Lower leg skin (tissue), 3 donors: Measurements from ENCODE around the gene SLC49A3.

Experiments used
- POLR2A ChIP-seq, 2 donors: fragments of 450-650 bp; IDR thresholded peaks; one replicate each; pipeline ENCODE4 v1.6.1; 2016 to 2017; ENCODE audit warnings: antibody characterized with exemption in 2 of 2, mild to moderate bottlenecking in 1 of 2, moderate library complexity in 1 of 2
- TF ChIP-seq, protein P1 (sequence below), 3 donors: fragments of 450-650 bp; IDR thresholded peaks; one replicate each; pipeline ENCODE4 v1.5.1; 2016; ENCODE audit warnings: antibody characterized with exemption in 3 of 3, mild to moderate bottlenecking in 3 of 3, moderate library complexity in 2 of 3

DNA sequence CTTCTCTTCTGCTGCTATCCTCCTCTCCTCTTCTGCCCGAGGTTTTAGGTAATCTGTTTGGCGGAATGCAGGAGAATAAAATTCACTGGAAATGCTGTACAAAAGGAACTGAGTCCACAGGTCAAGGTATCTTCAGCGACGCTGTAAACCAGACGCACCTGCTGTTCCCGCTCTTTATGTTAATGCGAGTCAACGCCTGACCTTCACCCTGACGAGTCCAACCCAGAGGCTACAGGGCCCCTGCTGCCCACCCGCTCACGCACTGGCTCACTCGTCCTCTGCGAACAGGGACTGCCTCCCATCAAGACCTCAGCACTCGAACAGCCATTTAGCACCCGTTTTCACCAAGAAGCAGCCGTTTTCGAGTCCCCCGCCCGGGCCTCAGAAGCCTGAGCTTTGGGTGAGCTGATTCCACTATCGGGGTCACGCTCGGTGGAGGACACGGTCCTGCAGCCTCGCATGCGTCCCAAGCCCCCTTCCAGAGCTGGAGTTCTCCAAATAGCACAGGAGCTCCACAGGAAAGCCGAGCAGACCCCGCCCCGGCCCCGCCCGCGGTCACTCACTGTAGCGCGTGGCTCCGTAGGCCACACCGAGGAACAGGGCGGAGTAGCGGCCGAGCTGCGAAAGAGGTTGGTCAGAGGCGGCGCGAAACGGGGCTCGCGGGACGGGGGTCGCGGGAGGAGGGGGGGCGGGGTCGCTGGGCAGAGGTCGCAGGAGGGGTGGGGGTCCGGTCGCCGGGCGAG, 15.4 kb downstream of the SLC49A3 start:
- TF ChIP-seq, protein P1, sequence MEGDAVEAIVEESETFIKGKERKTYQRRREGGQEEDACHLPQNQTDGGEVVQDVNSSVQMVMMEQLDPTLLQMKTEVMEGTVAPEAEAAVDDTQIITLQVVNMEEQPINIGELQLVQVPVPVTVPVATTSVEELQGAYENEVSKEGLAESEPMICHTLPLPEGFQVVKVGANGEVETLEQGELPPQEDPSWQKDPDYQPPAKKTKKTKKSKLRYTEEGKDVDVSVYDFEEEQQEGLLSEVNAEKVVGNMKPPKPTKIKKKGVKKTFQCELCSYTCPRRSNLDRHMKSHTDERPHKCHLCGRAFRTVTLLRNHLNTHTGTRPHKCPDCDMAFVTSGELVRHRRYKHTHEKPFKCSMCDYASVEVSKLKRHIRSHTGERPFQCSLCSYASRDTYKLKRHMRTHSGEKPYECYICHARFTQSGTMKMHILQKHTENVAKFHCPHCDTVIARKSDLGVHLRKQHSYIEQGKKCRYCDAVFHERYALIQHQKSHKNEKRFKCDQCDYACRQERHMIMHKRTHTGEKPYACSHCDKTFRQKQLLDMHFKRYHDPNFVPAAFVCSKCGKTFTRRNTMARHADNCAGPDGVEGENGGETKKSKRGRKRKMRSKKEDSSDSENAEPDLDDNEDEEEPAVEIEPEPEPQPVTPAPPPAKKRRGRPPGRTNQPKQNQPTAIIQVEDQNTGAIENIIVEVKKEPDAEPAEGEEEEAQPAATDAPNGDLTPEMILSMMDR (IDR thresholded peaks at IDR 0.05), result no peak
- TF ChIP-seq POLR2A (IDR thresholded peaks at IDR 0.05), result no peak
